ENCODE data around the gene SREBF1.

The SREBF1 gene

GRCh38 chr17:17795946-17796786 lies 40.6 kb downstream of the SREBF1 start:
- no peak for DNase-seq (ENCODE audit: low read depth, low spot score)

DNA sequence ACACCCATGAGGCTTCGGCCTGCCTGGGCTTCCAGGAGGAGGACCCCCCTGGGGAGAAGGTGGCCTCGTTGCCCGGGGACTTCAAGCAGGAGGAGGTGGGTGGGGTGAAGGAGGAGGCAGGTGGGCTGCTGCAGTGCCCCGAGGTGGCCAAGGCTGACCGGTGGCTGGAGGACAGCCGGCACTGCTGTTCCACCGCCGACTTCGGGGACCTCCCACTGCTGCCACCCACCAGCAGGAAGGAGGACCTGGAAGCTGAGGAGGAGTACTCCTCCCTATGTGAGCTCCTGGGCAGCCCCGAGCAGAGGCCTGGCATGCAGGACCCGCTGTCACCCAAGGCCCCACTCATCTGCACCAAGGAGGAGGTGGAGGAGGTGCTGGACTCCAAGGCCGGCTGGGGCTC lies 41.5 kb downstream of the SREBF1 start:
- no peak for DNase-seq (ENCODE audit: low read depth, low spot score)

- DNase-seq (ENCODE audit: low read depth, low spot score): no peak
These were observed 42.4 kb downstream of the SREBF1 start for GRCh38 chr17:17794382-17794781.

DNA sequence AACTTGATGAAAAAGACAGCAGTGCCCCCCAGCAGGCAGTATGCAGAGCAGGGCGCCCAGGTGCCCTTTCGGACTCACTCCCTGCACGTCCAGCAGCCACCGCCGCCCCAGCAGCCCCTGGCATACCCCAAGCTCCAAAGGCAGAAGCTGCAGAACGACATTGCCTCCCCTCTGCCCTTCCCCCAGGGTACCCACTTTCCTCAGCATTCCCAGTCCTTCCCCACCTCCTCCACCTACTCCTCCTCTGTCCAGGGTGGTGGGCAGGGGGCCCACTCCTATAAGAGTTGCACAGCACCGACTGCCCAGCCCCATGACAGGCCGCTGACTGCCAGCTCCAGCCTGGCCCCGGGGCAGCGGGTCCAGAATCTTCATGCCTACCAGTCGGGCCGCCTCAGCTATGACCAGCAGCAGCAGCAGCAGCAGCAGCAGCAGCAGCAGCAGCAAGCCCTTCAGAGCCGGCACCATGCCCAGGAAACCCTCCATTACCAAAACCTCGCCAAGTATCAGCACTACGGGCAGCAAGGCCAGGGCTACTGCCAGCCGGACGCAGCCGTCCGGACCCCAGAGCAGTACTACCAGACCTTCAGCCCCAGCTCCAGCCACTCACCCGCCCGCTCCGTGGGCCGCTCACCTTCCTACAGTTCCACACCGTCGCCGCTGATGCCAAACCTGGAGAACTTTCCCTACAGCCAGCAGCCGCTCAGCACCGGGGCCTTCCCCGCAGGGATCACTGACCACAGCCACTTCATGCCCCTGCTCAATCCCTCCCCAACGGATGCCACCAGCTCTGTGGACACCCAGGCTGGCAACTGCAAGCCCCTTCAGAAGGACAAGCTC lies 43.2 kb downstream of the SREBF1 start:
- DNase-seq (ENCODE audit: low read depth, low spot score): no peak

DNA sequence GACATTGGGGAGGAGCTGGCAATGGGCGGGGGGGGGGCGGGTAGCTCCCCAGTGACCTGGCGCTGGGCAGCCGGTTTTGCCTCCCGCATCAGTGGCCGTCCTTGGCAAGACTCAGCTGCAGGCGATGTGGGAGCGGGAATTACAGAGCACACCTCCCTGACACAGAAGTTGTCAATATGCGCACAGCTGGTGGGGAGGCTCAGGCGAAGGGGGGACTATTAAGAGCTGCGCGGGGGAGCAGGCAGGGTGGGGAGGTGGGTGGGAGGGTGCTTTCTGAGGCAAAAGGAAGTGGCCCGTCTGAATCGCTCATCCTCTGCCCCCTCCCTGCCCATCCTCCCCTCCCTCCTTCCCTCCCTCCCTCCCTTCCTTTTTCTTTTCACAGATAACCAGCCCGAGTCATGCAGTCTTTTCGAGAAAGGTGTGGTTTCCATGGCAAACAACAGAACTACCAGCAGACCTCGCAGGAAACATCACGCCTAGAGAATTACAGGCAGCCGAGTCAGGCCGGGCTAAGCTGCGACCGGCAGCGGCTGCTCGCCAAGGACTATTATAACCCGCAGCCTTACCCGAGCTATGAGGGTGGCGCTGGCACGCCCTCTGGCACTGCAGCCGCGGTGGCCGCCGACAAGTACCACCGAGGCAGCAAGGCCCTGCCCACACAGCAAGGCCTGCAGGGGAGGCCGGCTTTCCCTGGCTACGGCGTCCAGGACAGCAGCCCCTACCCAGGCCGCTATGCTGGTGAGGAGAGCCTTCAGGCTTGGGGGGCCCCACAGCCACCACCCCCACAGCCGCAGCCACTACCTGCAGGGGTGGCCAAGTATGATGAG lies 44.0 kb downstream of the SREBF1 start:
- DNase-seq (ENCODE audit: low read depth, low spot score): no peak

GRCh38 chr17:17792037-17792550 lies 44.7 kb downstream of the SREBF1 start:
- no peak for DNase-seq (ENCODE audit: low read depth, low spot score)

DNA sequence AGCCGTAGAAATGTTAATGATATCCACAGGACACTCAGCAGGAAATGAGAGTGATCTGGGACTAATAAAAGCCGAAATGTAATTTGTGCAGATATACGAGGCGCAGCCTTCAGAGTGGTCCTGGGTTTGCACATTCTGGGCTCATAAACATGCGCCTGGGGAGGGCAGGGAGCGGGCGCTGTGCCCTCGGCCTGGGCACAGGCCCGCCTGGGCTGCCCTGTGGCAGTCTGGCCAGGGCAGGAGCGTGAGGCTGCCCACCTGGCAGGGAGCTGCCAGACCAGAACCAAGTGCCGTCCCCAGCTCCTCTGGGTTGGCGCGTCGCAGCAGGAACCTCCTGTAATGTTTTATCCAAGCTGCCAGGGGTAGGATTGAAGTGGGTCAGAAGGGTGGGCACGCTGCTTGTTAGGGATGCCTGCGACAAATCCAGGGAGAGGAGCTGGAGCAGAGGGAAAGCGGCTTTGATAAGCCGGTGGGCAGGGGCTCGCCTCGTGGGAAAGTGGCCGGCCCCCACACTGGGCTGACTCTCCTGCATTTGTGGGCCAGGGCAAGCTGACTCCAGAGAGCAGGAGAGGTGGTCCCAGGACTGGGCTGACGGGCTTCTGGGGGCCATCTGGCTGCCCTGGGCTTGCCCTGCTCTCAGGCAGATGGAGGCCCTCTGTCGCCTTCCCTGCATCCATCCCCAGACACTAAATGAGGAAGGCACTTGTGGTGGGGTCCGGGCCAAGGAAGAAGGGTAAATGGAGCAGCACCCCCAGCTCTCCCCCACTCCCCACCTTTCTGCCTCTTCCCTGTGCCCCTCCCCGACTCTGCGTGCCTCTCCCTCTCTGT lies 45.9 kb downstream of the SREBF1 start:
- no peak for DNase-seq (ENCODE audit: low read depth, low spot score)

DNA sequence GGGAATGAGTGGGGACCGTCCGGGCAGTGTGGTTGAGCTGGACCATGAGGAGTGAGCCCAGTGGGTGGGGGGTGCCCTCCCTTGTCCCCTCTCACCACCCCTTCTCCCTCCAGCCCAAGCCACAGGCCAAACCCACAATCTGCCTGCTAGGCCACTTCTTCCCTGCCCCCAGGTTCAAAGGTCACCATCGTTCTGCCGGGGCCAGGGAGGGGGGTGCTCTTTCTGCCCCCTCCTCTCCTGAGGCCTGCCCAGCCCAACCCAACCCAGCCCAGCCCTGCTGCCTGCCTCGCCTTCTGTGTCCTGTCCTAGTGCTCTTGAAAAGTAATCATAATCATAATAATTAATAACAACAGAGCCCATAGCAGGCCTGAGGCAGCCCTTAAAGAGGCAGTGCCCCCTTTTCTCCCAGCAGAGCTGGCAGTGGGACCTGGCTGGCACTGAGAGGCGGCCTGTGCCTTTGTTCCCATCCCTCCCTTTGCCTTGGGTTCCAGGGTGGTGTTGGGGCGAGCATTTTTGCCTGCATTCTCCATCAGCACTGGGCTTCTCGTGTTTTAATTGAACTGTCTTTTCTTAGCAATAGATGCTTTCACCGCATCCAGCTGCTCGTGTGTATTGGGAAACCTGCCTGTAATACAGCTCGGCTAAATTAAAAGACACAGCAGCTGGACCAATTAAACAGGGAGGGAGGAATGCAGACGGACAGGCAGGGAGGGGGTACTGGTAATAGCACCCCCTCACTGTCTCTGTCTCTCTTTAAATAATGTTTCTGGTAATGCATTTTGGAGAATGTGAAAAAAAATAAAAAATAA lies 46.8 kb downstream of the SREBF1 start:
- no peak for DNase-seq (ENCODE audit: low read depth, low spot score)

- DNase-seq (ENCODE audit: low read depth, low spot score): no peak
These were observed 47.4 kb downstream of the SREBF1 start for GRCh38 chr17:17789410-17789809.

DNA sequence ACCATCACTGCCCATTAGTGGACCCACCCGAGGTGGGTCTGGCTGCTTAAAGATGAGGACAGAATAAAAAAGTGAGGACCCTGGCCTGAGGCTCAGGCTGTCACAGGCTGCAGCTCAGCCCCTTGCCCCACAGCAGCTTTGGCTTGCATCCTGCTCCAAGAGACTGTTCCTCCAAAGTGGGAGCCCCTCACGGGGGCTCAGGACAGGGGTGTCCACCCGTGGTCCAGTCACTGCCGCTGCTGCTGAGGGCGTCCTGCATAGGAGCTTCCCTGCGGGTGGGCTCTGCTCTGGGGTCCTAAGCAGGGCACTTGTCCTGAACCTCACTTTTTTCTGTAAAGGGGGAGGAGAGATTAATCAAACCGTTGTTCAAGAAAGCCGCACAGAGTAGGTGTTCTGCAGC lies 47.8 kb downstream of the SREBF1 start:
- DNase-seq (ENCODE audit: low read depth, low spot score): no peak

DNA sequence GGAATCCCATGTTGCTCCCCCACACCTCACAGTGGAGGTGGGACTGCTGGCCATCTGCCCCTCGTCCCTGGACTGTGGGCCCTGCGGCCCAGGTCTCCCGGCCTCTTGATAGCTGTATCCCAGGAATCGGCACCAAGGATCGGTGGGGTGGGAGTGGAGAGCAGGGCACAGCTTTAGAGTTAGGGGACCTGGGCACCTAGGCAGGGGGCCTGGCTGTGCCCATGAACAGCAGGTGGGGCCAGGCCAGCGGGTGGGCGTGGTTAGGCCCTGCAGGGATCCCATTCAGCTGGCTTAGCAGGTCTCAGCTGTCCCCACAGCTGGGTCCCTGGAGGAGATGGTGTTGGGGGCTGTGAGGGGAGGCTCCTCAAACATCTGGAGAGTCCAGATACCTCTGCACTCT lies 49.2 kb downstream of the SREBF1 start:
- DNase-seq (ENCODE audit: low read depth, low spot score): no peak

GRCh38 chr17:17786998-17787397 lies 49.8 kb downstream of the SREBF1 start:
- DNase-seq (ENCODE audit: low read depth, low spot score): no peak

- no peak for DNase-seq (ENCODE audit: low read depth, low spot score)
These were observed 51.4 kb downstream of the SREBF1 start for GRCh38 chr17:17785407-17785806.

DNA sequence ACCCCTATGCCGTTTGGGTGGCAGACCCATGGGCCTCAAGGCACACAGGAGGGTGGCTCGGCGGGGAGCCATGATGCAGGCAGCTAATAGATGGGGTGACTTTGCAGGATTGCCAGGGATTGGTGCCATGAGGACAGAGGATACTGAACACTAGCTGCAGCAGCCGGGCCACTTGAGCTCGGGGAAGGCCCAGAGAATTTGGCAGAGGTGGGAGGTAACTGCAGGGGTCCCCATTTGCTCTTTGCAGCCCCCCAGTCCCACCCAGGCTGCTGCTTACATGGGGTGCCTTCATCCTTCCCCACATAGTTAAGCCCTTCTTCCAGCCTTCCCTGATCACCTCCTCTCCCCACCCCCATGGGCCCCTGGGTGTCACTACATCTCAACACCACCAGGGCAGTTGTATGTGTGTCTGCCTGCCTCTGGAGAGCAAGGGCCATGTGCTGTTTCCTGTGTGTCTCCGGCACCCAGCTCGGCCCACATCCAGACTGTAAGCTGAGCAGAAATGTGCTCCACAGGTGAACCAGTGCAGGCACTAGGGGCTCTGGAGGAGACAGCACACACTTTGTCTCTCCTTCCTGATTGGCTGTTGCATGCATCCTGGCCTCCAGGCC lies 52.0 kb downstream of the SREBF1 start:
- DNase-seq (ENCODE audit: low read depth, low spot score): no peak

DNA sequence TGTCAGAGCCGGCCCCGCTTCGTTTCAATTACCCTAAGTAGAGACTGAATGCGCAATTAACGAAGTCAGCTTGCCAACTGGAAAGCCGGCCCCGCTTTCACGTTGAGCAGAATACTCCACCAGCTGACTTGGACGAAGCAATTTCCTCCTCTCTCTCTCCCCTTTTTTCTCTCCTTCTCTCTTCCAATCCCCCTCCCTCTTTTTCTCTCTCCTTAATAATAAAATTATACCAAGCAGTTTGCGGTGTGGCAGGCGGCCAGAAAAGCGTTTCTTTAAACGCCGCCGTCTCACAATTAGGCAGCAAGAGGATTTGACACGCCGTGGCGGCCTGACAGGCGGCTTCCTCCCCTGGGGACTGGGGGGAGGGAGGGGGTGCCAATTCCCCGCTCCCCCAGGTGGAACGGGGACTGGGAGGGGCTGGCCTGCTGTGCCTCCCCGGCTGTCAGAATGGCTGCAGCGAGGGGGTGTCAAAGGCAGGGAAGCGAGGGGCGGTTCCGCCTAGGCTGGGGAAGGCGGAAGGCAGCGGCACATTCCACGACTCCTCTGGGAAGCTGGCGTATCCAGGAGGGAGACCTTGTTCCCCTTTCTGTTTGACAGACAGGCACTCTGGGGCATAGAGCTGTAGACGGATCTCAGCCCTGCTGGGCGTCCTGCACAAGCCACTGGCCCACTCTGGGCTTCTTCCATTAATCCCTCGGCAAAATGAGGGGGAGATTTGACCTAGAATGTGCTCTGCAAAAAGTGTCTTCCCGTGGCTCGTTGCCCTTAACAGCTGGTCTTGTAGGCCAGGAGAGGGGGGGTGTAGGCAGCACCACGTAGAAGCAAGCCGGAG lies 52.7 kb downstream of the SREBF1 start:
- no peak for DNase-seq (ENCODE audit: low read depth, low spot score)

- no peak for DNase-seq (ENCODE audit: low read depth, low spot score)
These were observed 53.5 kb downstream of the SREBF1 start for GRCh38 chr17:17783116-17783824.

- DNase-seq (ENCODE audit: low read depth, low spot score): no peak
These were observed 54.2 kb downstream of the SREBF1 start for GRCh38 chr17:17782523-17783115.
